ENCODE results near the gene ABHD11. TPM values are rescaled to one million over a fixed set of nuclear protein-coding genes. Genes with fewer than 3 reads are reported as not detected.

The ABHD11 gene
- total RNA-seq, 4 donors from 2014 or later = 4.4 to 14.1 (median 7.7) TPM

- Histone ChIP-seq H3K4me3 (no peak overlapping the region), H3K36me3 (no peaks in the 10 kb centered on the region), H3K27ac (no peak overlapping the region), H3K9me3 (no peaks in the 10 kb centered on the region), H3K27me3 (no peaks in the 10 kb centered on the region), H3K4me1 (no peaks in the 10 kb centered on the region)
- no peak for DNase-seq
- TF ChIP-seq CTCF (IDR thresholded peaks at IDR 0.05) (no peak), POLR2A (IDR thresholded peaks at IDR 0.05) (no peak)
- intact Hi-C loops (cut with DNase I; ENCODE audit: low total_unique reads) = no loop called here
Measured at GRCh38 chr7:73761854-73762658, 23.5 kb upstream of the ABHD11 start.

- H3K36me3 ChIP-seq = no peaks in the 10 kb centered on the region
- H3K27me3 ChIP-seq = no peaks in the 10 kb centered on the region
- H3K27ac ChIP-seq = no peak overlapping the region
- no peak for DNase-seq
- H3K4me1 ChIP-seq = no peaks in the 10 kb centered on the region
- intact Hi-C loops (cut with DNase I; ENCODE audit: low total_unique reads) = no loop called here
- no peak overlapping the region for H3K4me3 ChIP-seq
- TF ChIP-seq CTCF (IDR thresholded peaks at IDR 0.05) (no peak), POLR2A (IDR thresholded peaks at IDR 0.05) (no peak)
- no peaks in the 10 kb centered on the region for H3K9me3 ChIP-seq
Measured at GRCh38 chr7:73758581-73759138, 20.1 kb upstream of the ABHD11 start.

- Histone ChIP-seq H3K4me1 (no peaks in the 10 kb centered on the region), H3K36me3 (no peaks in the 10 kb centered on the region), H3K27me3 (no peaks in the 10 kb centered on the region), H3K4me3 (no peak overlapping the region), H3K9me3 (no peaks in the 10 kb centered on the region), H3K27ac (no peak overlapping the region)
- no peak for DNase-seq
- intact Hi-C loops (cut with DNase I; ENCODE audit: low total_unique reads) = no loop called here
- TF ChIP-seq POLR2A (IDR thresholded peaks at IDR 0.05) = no peak
- TF ChIP-seq CTCF (IDR thresholded peaks at IDR 0.05) = no peak
Measured at GRCh38 chr7:73749931-73750776, 11.6 kb upstream of the ABHD11 start.

GRCh38 chr7:73746378-73746777 is 7.8 kb upstream of the ABHD11 start:
- Histone ChIP-seq H3K4me3 (no peak overlapping the region), H3K27me3 (no peaks in the 10 kb centered on the region), H3K36me3 (no peaks in the 10 kb centered on the region), H3K9me3 (no peaks in the 10 kb centered on the region), H3K4me1 (no peaks in the 10 kb centered on the region), H3K27ac (no peak overlapping the region)
- TF ChIP-seq CTCF (IDR thresholded peaks at IDR 0.05) (no peak), POLR2A (IDR thresholded peaks at IDR 0.05) (no peak)
- intact Hi-C loops (cut with DNase I; ENCODE audit: low total_unique reads) = no loop called here
- DNase-seq = no peak

Measured in uterus (tissue), 4 donors.